HG03460 (cell line): Measurements from ENCODE around the gene ANO1.
"Not testable (repeated sequence)": the region's sequence is repeated elsewhere in the genome, so short reads cannot be mapped to it uniquely, and the experiment has no call there.

Experiments
- ATAC-seq: cut with Tn5 transposase; IDR thresholded peaks from one replicate; pipeline ENCODE4 v1.9.1; 2021; ENCODE audit not compliant: unreplicated experiment

Gene ANO1

DNA sequence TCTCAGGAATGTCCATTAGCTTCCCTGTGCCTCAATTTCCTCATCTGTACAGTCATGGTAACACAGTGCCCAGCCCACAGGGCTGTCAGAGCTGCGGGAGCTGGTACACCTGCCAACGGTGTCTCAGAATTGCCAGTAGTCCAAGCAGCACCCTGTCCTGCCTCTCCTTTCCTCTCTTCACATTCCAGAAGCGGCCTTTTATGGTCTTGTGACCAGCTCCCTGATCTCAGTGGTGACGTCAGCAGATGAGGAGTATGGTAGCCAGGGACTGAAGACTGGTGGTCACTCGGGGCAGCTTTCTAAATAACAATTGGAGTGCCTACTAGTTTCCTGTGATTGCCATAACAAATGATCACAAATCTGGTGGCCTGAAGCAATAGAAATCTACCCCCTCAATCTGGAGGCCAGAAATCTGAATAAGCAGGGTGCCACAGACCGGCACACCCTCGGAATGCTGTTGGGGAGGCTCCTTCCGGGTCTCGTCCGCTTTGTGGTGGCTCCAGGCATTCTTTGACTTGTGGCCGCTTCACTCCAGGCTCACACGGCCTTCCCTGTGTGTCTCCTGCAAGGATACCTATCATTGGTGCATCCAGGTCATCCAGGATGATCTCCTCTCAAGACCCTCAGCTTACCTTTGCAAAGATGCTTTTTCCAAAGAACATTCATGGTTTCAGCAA lies 127.1 kb downstream of the ANO1 start:
- no peak for ATAC-seq

DNA sequence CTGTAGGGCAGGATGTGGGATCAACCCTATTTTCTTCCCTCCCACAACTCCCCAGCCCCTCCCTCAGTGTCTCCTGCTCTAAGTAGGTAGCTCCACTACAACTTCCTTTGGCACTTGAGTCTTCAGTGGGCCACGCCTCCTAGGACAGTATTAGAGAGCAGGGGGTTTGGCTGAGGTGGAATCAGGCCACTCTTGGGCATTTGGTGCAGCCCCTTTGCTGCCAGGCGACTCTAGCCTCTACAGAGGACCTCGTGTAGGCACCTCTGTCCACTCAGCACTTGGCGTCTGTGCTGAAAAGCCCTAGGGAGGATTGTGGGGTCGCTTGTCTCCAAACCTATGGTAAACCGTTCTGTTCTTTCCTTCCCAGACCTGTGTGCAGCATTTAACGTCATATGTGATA lies 127.6 kb downstream of the ANO1 start:
- ATAC-seq, result no peak

DNA sequence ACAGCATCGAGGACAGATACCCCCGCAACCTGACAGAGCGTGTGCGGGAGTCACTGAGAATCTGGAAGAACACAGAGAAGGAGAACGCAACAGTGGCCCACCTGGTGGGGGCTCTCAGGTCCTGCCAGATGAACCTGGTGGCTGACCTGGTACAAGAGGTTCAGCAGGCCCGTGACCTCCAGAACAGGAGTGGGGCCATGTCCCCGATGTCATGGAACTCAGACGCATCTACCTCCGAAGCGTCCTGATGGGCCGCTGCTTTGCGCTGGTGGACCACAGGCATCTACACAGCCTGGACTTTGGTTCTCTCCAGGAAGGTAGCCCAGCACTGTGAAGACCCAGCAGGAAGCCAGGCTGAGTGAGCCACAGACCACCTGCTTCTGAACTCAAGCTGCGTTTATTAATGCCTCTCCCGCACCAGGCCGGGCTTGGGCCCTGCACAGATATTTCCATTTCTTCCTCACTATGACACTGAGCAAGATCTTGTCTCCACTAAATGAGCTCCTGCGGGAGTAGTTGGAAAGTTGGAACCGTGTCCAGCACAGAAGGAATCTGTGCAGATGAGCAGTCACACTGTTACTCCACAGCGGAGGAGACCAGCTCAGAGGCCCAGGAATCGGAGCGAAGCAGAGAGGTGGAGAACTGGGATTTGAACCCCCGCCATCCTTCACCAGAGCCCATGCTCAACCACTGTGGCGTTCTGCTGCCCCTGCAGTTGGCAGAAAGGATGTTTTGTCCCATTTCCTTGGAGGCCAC lies 128.3 kb downstream of the ANO1 start:
- ATAC-seq, result no peak

DNA sequence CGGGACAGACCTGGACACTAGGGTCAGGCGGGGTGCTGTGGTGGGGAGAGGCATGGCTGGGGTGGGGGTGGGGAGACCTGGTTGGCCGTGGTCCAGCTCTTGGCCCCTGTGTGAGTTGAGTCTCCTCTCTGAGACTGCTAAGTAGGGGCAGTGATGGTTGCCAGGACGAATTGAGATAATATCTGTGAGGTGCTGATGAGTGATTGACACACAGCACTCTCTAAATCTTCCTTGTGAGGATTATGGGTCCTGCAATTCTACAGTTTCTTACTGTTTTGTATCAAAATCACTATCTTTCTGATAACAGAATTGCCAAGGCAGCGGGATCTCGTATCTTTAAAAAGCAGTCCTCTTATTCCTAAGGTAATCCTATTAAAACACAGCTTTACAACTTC lies 128.9 kb downstream of the ANO1 start:
- no peak for ATAC-seq

DNA sequence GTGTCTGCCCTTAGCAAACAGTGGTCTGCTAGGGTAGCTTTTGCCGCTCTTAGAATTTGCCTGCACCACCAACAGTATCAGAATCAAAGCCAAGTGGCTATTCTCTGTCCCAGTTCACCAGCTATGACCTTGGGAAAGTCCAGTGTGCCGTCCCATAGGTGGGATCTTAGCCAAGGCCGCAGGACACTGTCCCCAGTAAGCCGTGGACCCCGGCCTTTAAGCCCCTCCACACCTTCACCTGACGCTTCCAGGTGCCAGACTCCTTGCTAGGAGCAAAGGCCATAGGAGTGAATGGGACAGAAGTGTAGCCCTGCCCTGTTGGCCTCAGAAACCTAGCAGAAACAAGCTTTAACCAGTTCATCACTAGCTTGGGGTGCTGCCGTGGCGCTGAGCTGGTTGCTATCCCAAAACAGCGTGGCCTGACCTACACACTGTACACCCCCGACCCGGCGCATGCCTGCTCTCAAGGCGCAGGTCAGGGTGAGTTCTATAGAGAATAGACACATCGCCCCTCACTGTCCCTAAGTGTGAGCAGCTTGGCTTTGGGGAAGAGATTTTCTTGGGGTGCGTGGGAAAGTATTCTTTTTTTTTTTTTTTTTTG lies 129.5 kb downstream of the ANO1 start:
- no peak for ATAC-seq

DNA sequence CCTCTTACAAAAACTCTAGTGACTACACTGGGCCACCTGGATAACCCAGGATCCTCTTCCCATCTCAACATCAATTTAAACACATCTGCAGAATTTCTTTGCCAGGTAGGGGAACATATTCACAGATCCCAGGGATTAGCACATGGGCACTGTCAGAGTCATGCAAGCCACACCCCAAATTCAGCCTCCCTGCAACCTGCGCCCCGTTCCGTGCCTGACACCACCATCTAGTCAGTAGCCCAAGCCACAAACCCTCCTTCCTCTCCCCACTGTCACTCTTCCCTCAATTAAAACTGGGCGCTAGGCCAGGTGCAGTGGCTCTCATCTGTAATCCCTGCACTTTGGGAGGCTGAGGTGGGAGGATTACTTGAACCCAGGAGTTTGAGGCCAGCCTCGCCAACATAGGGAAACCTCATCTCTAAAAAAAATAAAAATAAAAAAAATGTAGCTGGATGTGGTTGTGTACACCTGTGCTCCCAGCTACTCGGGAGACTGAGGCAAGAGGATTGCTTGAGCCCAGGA lies 131.3 kb downstream of the ANO1 start:
- no peak for ATAC-seq

DNA sequence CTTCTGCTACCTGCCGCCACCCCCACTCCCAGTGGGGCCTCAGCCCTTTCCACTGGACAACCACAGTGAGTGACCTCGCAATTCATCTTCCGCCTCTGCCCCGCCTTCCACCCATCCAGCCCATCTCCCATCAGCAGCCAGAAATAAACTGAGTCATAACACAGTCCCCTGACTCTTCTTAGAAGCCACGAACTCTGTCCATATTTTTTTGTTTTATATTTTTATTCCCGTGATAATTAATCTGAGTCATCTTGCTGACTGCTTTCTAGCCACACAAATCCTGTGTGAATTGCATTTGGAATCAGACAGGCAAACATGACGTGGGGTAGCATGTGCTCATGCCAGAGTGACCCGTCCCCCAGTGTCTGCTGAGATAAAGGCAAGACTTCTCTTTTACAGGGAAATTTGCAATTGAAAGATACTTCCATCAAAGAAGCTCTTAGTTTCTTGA lies 132.0 kb downstream of the ANO1 start:
- ATAC-seq, result no peak

DNA sequence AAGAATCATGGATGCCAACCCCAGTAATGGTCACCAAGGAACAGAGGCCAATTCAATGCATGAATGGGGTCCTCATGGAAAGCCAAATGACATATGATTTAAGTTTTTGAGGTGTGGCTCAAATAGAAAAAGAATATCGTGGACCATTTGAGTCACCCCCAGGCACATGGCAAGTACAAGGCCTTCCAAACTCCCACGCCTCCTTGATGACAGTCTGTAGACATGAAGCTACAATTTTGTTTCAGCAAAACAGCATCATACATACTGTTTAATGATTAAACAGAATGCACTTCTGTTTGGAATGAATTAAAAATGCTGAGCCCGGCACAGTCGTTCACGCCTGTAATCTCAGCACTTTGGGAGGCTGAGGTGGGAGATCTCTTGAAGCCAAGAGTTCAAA lies 132.4 kb downstream of the ANO1 start:
- no peak for ATAC-seq

GRCh38 chr11:70212227-70212811 lies 134.2 kb downstream of the ANO1 start:
- ATAC-seq, result no peak

- ATAC-seq, result not testable (repeated sequence)
Measured at GRCh38 chr11:70217388-70217787, 139.3 kb downstream of the ANO1 start.

DNA sequence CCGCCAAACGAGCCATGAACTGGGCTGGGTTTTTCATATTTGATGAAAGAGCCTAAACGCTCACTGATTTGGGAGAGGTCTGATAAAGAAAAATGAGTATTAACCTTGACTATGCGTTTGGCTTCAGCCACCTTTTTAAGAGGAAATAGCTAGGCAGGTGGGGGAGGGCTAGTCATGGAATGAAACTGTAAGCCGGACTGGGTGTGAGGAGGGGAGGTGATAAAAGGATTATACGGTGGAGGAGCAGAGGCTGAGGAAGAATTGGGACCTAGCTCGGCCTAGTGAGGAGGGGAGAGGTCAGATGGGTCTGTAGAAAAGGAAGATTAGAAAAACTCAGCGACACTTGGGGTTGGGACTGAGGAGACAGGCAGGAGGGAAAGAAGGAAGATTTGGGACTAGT lies 140.0 kb downstream of the ANO1 start:
- ATAC-seq, result not testable (repeated sequence)

DNA sequence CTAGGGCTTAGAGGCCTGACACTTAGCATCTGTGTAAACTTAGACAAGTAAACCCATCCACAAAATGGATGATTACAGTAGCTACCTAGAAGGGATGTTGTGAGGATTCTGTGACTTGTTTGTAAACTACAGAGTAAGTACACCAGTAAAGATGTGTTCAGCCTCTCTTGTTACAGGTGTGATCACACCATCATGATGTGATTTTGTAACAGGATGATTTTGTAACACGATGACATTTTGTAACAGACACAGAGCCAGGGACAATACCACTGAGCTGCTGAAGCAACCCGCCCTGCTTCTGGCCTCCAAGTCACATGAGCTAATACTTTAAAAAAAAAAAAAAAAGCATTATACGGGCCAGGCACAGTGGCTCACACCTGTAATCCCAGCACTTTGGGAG lies 142.0 kb downstream of the ANO1 start:
- no peak for ATAC-seq

GRCh38 chr11:70220920-70221319 lies 142.8 kb downstream of the ANO1 start:
- no peak for ATAC-seq

GRCh38 chr11:70225681-70226177 lies 147.6 kb downstream of the ANO1 start:
- no peak for ATAC-seq

DNA sequence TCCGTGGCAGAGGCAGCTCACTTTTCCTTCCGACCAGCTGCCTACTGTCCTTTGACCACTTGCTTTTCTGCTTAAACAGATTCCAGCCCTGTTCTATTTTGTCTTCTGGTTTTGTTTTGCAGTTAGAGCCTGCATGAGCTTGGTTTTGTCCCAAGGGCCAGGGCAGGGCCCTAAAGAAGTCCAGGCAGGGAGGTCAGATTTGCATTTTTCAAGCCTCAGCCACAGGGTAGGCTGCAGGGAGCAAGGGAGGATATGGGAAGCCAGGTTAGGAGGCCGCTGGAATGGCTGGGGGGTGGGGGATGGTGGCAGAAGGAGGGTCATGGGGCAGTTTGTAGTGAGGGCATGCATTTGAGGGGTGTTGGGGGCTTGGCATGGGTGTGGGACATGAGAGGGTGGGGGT lies 148.1 kb downstream of the ANO1 start:
- no peak for ATAC-seq

GRCh38 chr11:70226967-70227366 lies 148.8 kb downstream of the ANO1 start:
- ATAC-seq, result no peak

GRCh38 chr11:70229737-70230136 lies 151.6 kb downstream of the ANO1 start:
- ATAC-seq, result no peak

DNA sequence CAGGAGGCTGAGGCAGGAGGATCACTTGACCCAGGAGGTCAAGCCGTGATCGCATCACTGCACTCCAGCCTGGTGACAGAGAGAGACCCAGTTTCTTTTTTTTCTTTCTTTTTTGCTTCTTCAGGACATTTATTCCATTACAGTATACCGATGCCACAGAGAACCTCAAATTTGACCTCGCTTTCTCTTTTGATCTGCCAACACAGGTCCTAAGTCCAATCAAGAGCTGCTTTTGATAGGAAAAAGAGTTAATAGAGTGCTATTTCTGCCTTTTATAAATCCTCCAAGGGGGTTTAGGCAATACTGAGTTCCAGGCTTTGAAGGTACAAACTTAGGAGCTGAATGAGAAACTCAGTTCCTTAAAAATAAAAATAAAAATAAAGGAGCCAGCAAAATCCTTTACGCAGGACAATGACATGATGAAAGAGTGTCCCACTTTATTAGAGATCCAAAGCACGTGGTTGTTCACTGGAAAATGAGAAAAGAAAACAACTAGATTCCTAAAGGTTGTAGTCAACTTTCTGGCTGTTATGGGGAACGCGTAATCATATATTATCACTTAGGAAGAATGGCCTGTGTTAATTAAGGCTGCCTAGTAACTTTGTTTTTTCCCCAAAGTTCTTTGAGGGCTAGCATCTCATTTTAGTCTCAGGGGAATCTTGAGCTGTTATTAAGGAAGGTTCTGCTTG lies 152.2 kb downstream of the ANO1 start:
- no peak for ATAC-seq

GRCh38 chr11:70230840-70231710 lies 153.0 kb downstream of the ANO1 start:
- ATAC-seq, result no peak

DNA sequence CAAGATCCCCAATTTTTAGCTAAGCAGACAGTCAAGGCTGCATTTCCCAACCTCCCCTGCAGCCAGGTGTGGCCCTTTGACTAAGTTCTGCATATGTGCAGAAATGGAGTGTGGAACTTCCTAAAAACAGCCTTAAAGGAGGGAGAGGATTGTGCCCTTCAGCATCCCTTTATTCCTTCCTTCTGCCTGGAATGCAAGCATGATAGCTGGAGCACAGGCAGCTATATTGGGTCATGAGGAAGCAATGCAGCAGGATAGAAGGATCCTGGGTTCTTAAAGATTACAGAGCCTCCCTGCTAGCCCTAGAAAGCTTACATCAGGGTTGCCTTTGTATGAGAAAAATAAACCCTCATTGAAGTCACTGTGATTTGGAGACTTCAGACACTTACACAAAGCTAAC lies 154.9 kb downstream of the ANO1 start:
- no peak for ATAC-seq
